Gastroesophageal sphincter (tissue), 4 donors: ENCODE data around the gene C1R. TPM values are rescaled to one million over a fixed set of nuclear protein-coding genes. Genes with fewer than 3 reads are reported as not detected.
"Not testable (repeated sequence)": the region's sequence is repeated elsewhere in the genome, so short reads cannot be mapped to it uniquely, and the experiment has no call there.

Source experiments
- ATAC-seq: fragments of 150-250 bp; one replicate; pipeline ENCODE4 v1.9.1; 2016; ENCODE audit warnings: mild to moderate bottlenecking, moderate library complexity
- H3K27ac ChIP-seq, 4 donors: fragments of 200-600 bp; sonication (generic) in 3 of 4; 1 replicate in 3 of 4; 2 replicates in 1 of 4; pipeline ENCODE4 v1.5.1; 2016 to 2019
- H3K27me3 ChIP-seq: fragments of 200-600 bp; sonication (generic); one replicate; pipeline ENCODE4 v1.5.1; 2019
- H3K36me3 ChIP-seq, 2 donors: fragments of 200-600 bp; sonication (generic); one replicate each; pipeline ENCODE4 v1.5.1; 2019; ENCODE audit warnings: control low read depth in 1 of 2
- H3K4me1 ChIP-seq, 3 donors: fragments of 200-600 bp; sonication (generic); 1 replicate in 2 of 3; 2 replicates in 1 of 3; pipeline ENCODE4 v1.5.1; 2016 to 2019; ENCODE audit warnings: control low read depth in 2 of 3
- H3K4me3 ChIP-seq, 2 donors: fragments of 200-600 bp; sonication (generic); one replicate each; pipeline ENCODE4 v1.5.1; 2019; ENCODE audit warnings: mild to moderate bottlenecking in 1 of 2, moderate library complexity in 1 of 2
- H3K9me3 ChIP-seq, 3 donors: fragments of 200-600 bp; sonication (generic); one replicate each; pipeline ENCODE4 v1.5.1; 2017 to 2019; ENCODE audit warnings: control low read depth in 2 of 3
- EP300 ChIP-seq: sonication (generic); formaldehyde crosslinking; IDR thresholded peaks from one replicate; pipeline ENCODE4 v1.6.1; 2017; ENCODE audit warnings: antibody characterized with exemption, mild to moderate bottlenecking
- POLR2A ChIP-seq, 2 donors: fragments of 450-650 bp; IDR thresholded peaks; one replicate each; pipeline ENCODE4 v1.6.1; 2017; ENCODE audit warnings: antibody characterized with exemption in 2 of 2, mild to moderate bottlenecking in 2 of 2, moderate library complexity in 1 of 2
- POLR2AphosphoS5 ChIP-seq: sonication (generic); formaldehyde crosslinking; IDR thresholded peaks from one replicate; pipeline ENCODE4 v1.6.1; 2017; ENCODE audit warnings: antibody characterized with exemption
- WGBS, 2 donors: methylation state at CpG; one replicate each; pipeline ENCODE4 v1.1.5; 2018; ENCODE audit warnings: low coverage in 1 of 2; 5-methylcytosine and 5-hydroxymethylcytosine counted together
- total RNA-seq, 4 donors: library from RNA; depleted of rRNA; stranded (reverse); fragments of >200 nt; gene quantifications; one replicate each; pipeline ENCODE4 v1.1.0, GENCODE V29; 2016
- TF ChIP-seq, protein P1 (sequence below), 4 experiments: fragments of 200-600 bp in 2 of 4; fragments of 450-650 bp in 2 of 4; sonication (generic) in 1 of 4; IDR thresholded peaks; one replicate each; pipeline ENCODE4 v1.5.1; 2017 to 2019; ENCODE audit warnings: antibody characterized with exemption in 4 of 4, mild to moderate bottlenecking in 2 of 4, moderate library complexity in 2 of 4

C1R gene
- total RNA-seq, 4 donors from 2014 or later, result 330 to 846 (median 620) TPM

DNA sequence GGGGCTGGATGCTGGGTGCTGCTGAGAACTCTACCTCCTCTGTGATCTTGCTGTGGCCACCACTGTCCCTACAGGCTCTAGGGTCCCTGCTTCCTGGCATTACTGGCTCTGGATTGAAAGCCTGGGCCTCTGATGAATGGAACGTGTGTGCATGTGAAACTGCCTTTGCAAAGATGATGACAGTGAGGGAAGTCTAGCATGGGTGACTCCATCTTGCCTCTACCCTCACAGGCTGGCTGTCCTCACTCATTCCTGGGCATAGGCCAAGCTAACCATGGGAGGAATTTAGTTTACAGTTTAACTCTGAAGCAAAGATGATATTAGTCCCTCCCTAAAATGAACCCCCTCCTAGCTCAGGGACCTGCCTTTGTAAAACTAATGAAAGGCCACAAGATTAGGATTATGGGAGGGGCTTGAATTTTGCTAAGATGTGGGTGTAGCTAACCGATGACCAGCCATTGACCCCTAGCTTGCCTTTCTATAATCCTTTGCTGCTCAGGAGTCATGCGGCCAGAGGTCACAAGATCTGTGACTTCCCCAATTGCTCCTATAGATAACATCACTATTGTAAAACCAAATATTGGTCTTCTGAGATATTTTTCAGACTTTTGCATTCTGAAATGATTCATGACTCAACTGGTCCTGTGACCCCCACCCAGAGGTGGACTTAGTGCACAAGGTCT is 33.9 kb downstream of the C1R start:
- H3K27me3 ChIP-seq, result no peaks in the 10 kb centered on the region
- peaks cover 5 to 41% (median 6%) of the 10 kb centered on the region in 3 donors for H3K4me1 ChIP-seq
- H3K9me3 ChIP-seq, result no peaks in the 10 kb centered on the region
- no peak for ATAC-seq
- H3K4me3 ChIP-seq, result no peak overlapping the region
- no peak for TF ChIP-seq EP300
- TF ChIP-seq POLR2A (IDR thresholded peaks at IDR 0.05), result no peak
- TF ChIP-seq POLR2AphosphoS5, result no peak
- TF ChIP-seq, protein P1, sequence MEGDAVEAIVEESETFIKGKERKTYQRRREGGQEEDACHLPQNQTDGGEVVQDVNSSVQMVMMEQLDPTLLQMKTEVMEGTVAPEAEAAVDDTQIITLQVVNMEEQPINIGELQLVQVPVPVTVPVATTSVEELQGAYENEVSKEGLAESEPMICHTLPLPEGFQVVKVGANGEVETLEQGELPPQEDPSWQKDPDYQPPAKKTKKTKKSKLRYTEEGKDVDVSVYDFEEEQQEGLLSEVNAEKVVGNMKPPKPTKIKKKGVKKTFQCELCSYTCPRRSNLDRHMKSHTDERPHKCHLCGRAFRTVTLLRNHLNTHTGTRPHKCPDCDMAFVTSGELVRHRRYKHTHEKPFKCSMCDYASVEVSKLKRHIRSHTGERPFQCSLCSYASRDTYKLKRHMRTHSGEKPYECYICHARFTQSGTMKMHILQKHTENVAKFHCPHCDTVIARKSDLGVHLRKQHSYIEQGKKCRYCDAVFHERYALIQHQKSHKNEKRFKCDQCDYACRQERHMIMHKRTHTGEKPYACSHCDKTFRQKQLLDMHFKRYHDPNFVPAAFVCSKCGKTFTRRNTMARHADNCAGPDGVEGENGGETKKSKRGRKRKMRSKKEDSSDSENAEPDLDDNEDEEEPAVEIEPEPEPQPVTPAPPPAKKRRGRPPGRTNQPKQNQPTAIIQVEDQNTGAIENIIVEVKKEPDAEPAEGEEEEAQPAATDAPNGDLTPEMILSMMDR (IDR thresholded peaks at IDR 0.05), result no peak
- peaks cover 0 to 7% of the 10 kb centered on the region in 2 donors for H3K36me3 ChIP-seq
- no peak overlapping the region for H3K27ac ChIP-seq
- 73 to 79% methylated on average over 3 of the region's 3 CpGs for WGBS, 2 donors

DNA sequence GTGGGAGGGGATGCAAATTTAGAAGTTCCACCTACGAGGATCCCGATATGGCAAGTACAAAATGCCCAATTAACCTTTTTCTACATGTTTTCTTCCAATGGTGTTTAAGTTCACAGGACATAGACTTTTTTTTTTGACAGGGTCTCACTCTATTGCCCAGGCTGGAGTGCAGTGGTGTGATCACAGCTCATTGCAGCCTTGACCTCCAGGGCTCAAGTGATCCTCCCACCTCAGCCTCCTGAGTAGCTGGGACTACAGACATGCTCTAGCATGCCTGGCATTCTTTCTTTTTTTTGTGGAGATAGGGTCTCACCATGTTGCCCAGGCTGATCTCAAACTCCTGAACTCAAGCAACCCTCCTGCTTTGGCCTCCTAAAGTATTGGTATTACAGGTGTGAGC is 36.5 kb downstream of the C1R start:
- H3K36me3 ChIP-seq, H3K27me3 ChIP-seq, H3K4me3 ChIP-seq, H3K27ac ChIP-seq, H3K9me3 ChIP-seq, ATAC-seq: not testable (repeated sequence)
- 82 to 100% methylated on average over 2 of the region's 2 CpGs for WGBS, 2 donors
- peaks cover 5 to 16% (median 6%) of the 10 kb centered on the region in 3 donors for H3K4me1 ChIP-seq

DNA sequence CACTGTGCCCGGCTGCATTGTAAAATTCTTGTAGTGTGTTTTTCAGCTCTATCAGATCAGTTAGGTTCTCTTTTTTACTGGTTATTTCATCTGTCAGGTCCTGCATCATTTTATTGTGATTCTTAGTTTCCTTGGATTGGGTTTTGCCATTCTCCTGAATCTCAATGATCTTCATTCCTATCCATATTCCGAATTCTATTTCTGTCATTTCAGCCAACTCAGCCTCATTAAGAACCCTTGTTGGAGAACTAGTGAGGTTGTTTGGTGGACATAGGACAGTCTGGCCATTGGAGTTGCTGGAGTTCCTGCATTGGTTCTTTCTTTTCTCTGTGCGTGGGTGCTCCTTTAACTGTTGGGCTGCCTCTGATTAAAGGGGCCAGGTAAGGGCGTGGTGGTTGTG is 37.3 kb downstream of the C1R start:
- Histone ChIP-seq H3K27ac (no peak overlapping the region), H3K36me3 (no peaks in the 10 kb centered on the region), H3K27me3 (no peaks in the 10 kb centered on the region), H3K4me1 (peaks cover 3 to 8% (median 4%) of the 10 kb centered on the region in 3 donors), H3K4me3 (no peak overlapping the region), H3K9me3 (no peaks in the 10 kb centered on the region)
- TF ChIP-seq POLR2A (IDR thresholded peaks at IDR 0.05), result no peak
- no peak for TF ChIP-seq EP300
- no peak for TF ChIP-seq POLR2AphosphoS5
- 73 to 88% methylated on average over 1 to 2 of the region's 4 CpGs for WGBS, 2 donors
- no peak for ATAC-seq

DNA sequence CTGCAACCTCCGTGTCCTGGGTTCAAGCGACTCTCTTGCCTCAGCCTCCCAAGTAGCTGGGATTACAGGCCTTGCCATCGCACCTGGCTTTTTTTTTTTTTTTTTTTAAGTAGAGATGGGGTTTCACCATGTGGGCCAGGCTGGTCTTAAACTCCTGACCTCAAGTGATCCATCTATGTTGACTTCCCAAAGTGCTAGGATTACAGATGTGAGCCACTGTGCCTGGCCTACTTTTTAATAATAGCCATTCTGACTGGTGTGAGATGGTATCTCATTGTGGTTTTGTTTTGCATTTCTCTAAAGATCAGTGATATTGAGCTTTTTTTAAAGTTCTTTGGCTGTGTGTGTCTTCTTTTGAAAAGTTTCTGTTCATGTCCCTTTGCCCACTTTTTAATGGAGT is 42.3 kb downstream of the C1R start:
- H3K36me3 ChIP-seq, H3K9me3 ChIP-seq, H3K27me3 ChIP-seq, H3K27ac ChIP-seq, H3K4me1 ChIP-seq, ATAC-seq, H3K4me3 ChIP-seq: not testable (repeated sequence)
- 86% methylated on average over 3 of the region's 3 CpGs; no CpG with 5 or more reads in 1 of the 2 donors for WGBS, 2 donors

DNA sequence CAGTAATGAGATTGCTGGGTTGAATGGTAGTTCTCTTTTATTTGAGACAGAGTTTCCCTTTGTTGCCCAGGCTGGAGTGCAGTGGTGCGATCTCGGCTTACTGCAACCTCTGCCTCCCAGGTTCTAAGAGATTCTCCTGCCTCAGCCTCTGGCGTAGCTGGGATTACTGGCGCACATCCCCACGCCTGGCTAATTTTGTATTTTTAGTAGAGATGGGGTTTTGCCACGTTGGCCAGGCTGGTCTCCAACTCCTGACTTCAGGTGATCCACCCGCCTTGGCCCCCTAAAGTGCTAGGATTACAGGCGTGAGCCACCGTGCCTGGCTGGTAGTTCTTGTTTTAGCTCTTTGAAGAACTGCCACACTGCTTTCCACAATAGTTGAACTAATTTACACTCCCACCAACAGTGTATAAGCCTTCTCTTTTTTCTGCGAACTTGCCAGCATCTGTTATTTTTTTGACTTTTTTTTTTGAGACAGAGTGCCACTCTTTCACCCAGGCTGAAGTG is 42.7 kb downstream of the C1R start:
- WGBS, 2 donors, result 76 to 80% methylated on average over 7 to 8 of the region's 10 CpGs
- ATAC-seq, H3K36me3 ChIP-seq, H3K27ac ChIP-seq, H3K27me3 ChIP-seq, H3K9me3 ChIP-seq, H3K4me1 ChIP-seq, H3K4me3 ChIP-seq: not testable (repeated sequence)

DNA sequence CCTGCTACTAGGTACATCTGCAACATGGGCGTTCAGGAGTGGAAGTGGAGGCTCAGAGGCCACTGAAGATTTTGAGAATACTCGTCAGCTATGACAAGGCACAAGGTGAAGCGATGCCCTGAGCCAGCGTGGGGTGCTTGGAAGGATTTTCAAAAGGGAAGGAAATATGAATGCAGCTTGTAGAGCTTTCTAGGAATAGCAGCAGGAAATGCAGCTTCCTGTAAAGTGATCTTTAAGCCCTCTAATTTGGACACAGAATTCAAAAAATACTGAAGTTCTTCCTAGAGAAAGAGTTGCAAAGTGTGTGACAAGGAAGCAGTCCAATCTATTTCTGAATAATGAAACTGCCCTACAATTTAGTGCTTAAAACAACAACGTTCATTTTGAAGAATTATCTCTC is 44.9 kb downstream of the C1R start:
- TF ChIP-seq, protein P1 (IDR thresholded peaks at IDR 0.05), result no peak
- no peak for TF ChIP-seq POLR2AphosphoS5
- no peak for ATAC-seq
- 43 to 57% methylated on average over 1 to 4 of the region's 5 CpGs for WGBS, 2 donors
- no peak overlapping the region for H3K27ac ChIP-seq
- no peaks in the 10 kb centered on the region for H3K27me3 ChIP-seq
- no peaks in the 10 kb centered on the region for H3K4me1 ChIP-seq
- no peaks in the 10 kb centered on the region for H3K9me3 ChIP-seq
- no peak overlapping the region for H3K4me3 ChIP-seq
- no peaks in the 10 kb centered on the region for H3K36me3 ChIP-seq

DNA sequence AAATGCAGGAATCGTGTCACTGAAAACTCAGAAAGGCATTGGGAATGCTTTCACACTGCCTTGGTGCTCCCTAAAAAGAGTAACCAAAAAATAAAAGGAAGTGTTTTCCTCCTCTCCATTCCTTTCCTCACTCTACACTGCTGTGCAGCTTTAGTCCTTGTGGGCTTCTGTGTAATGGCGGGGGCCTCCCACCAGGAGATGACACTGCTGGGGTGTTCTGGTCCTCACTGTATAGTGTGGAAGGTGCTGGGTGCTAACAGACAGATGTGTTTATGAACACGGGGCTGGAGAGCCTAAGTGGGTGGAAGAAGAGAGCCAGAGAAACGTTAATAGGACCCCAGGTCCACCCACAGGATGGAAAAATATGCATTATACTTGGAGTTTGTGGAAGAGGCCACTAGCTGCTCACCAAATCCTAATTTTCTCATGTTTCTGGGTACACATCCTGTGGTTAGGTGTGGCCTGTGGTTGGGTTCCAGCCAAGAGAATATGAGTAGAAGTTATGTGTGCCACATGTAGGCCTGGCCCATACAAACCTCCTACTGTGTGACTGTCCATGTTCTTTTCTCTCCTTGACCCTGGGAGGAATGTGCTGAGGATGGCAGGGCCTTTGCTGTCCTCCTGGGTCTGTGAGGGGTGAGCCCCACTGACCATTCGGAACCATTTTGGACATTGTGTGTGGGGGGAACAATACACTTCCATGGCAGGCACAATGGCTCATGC is 45.7 kb downstream of the C1R start:
- TF ChIP-seq POLR2A (IDR thresholded peaks at IDR 0.05) (no peak), EP300 (no peak), POLR2AphosphoS5 (no peak)
- TF ChIP-seq, protein P1 (IDR thresholded peaks at IDR 0.05), result no peak
- H3K27ac ChIP-seq, result no peak overlapping the region
- H3K27me3 ChIP-seq, result no peaks in the 10 kb centered on the region
- ATAC-seq, result no peak
- no peak overlapping the region for H3K4me3 ChIP-seq
- H3K36me3 ChIP-seq, result no peaks in the 10 kb centered on the region
- H3K9me3 ChIP-seq, result no peaks in the 10 kb centered on the region
- 60 to 100% methylated on average over 1 to 3 of the region's 5 CpGs for WGBS, 2 donors
- H3K4me1 ChIP-seq, result no peaks in the 10 kb centered on the region
